Measurements from ENCODE around the gene NKTR.
A peak's percentile ranks its signal among the peaks of the same experiment; 100 is the strongest.
"Not testable (repeated sequence)": the region's sequence is repeated elsewhere in the genome, so short reads cannot be mapped to it uniquely, and the experiment has no call there.

NKTR gene

DNA sequence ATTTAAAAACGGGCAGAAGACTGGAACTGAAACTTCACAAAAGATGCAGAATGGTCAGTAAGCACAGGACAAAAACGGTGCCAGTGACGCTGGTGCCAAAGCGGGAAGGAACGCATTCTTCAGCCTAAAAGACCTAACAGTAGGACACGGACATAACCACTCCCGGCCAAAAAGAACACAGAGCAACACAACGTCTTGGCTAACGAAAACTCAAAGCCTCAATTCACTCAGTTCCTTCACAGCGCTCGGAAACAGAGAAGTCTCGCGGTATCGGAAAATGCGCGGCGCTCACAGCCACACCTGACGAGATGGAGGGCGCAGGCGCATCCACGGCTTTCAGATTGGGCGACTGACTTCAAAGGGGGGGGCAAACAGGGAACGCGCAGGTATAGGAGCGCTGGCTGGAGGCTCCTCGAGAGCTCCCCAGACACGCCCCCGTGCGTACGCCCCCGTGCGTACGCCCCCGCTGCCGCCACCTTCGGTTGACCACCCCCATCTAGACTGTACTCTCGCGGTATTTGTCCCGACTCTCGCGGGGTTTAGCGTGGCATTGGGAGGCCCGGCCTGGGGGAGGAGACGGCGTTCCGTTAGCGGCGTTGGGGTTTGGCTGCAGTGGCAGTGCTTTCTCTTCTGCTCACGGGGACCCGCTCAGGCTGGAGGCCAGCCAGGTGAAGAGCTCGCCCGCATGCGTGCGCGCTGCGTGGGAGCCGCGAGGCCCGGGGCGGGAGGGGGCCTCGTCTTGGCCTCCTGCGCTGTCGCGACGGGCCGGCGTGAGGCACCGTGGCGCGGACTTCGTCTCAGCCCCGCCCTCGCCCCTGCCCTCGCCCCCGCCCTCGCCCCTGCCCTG lies at the start of gene NKTR:
Gene NKTR (plus strand): TSS at position 576 of the 847 bp plus-strand sequence. CDS start 321 bp downstream, outside the sequence.
- peak; percentile 90 for DNase-seq

DNA sequence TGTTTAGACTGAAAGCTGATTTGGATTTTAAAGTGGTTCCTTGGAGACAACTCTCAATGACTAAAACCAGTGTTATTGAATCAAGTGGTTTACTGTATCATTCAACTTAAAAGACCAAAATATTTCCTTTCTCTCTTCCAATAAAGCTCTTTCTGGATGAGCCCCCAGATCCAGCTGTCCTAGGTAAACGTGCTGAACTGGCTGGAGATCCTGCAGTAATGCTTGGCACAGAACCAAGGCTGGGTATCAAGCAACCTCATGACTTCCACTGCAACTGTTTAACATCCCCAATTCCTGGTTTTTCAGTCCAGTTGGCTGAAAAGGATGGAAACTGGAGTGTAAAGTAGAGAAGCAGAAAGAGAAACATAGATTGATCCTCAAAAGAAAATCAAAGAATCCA lies 47.7 kb upstream of the NKTR start:
- DNase-seq: no peak

DNA sequence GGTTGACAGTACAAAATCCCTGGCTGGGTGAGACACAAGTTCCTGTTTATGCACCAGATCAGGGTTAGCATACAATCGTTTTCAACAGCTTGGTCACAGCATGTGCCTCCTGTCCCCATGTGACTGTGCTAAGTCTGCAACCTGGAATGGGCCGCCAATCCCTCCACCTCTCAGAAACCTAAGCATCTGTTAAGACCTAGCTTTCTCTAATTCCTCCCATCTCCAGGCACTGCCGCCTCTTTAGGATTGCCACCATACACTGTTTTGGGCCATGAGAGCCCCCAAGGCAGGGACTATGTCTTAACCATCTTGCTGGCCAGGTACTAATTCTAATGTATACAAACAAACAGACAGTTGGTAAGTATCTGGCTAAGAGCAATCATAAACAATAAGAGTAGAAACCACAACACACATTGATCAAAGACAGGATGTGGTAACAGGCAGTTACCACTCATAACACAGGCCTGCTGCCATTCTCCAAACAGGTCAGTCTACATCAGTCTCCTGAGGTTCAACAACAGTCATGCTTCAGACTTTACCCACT lies 44.3 kb upstream of the NKTR start:
- DNase-seq: no peak

GRCh38 chr3:42556817-42557216 lies 43.7 kb upstream of the NKTR start:
- DNase-seq: not testable (repeated sequence)

DNA sequence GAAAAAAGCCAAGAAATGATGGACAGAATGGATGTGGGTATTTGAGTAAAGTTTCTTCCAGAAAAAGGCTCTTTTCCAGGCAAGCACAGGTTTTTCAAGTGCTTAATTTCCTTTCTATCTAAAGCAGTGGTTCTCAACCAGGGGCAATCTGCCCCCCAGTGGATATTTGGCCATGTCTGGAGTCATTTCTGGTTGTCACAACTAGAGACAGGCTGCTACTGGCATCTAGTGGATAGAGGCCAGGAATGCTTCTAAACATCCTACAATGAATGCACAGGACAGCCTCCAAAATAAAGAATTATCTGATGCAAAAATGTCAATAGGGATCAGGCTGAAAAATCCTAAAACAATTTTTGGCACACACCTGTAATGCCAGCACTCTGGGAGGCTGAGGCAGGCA lies 42.6 kb upstream of the NKTR start:
- DNase-seq: no peak

GRCh38 chr3:42562047-42562907 lies 38.2 kb upstream of the NKTR start:
- no peak for DNase-seq

DNA sequence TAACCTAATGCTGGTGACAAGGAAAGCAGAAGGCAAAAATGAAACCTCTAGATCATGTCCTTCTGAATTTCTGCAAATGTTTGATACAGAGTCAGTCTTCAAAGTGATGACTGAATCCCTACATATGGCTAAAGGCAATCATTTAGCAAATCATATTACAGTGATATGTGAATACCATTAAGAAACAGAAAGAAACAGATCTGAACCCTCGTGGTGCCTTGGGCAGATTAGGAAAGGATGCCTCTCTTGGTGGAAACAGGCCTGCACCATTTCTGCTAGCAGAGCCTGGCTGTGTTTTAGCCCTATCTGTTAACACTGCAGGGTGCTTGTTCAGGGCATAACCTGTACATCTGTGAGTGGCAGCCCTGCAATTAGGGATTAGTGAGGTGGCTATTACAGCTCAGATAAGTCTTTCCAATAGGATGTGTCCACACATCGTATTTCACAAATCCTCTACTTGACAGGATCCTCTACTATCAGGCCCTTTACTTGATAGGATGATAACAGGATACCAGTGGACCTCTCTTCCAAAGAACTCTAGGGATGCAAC lies 30.8 kb upstream of the NKTR start:
- DNase-seq: no peak

GRCh38 chr3:42572278-42572677 lies 28.2 kb upstream of the NKTR start:
- DNase-seq: peak; percentile 11

- DNase-seq: no peak
Measured at GRCh38 chr3:42575137-42575741, 25.2 kb upstream of the NKTR start.

GRCh38 chr3:42578054-42578453 lies 22.4 kb upstream of the NKTR start:
- no peak for DNase-seq

GRCh38 chr3:42579346-42579745 lies 21.1 kb upstream of the NKTR start:
- not testable (repeated sequence) for DNase-seq

DNA sequence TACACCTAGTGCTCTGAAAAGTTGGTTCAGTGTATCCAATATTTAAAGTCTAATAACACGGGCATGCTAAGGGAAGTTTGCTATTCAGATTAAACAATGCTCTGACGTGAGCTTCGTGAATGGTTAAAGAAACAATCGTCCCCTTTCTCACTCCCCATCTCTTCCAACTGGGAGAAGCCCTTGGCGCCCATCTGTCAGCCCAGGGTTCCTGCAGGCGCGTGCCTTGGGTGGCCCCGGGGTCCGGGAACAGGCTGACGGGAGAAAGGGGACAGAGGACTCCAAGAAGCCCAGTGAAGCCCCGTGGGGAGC lies 19.1 kb upstream of the NKTR start:
- DNase-seq: peak; percentile 16

DNA sequence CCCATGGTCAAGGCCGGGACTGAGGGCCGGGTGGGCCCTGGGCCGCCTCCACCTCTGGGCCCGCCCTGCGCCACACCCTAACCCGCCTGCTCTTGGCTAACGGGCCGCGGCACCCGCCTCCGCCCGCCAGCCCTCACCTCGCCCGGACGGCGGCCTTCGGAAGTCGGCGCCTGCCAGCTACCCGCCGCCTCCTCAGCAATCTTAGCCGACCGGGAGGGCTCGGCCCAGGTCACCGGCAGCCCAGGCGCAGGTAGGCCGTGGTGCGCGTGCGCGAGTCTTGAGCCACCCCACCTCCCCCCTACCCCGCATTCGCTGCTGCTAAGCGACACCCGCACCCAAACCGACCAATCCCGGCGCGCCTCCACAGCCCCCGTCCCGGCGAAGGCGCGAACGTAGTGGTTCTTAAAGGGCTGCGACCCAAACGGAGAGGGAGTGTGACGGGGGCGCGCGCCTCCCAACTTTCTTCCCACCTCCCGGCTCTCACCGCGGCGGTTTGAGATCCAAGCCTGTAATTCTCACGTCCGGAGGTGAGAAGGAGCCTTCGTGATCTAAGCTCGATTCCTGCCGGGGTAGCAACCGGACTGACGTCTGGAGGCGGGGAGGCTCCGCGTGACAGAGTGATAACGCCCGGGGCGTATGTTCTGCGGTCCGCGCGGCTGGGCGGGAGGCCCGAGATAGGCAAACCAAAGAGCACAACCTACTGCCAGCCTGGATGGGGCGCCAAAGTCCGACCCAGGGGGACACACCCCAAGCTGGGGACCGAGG lies 18.6 kb upstream of the NKTR start, which contains the start of gene SEC22C:
Gene SEC22C (minus strand): TSS at position 259 of the 765 bp plus-strand sequence. CDS start 12,921 bp downstream, outside the sequence.
- DNase-seq: peak; percentile 38

GRCh38 chr3:42582474-42583070 lies 17.9 kb upstream of the NKTR start:
- no peak for DNase-seq

DNA sequence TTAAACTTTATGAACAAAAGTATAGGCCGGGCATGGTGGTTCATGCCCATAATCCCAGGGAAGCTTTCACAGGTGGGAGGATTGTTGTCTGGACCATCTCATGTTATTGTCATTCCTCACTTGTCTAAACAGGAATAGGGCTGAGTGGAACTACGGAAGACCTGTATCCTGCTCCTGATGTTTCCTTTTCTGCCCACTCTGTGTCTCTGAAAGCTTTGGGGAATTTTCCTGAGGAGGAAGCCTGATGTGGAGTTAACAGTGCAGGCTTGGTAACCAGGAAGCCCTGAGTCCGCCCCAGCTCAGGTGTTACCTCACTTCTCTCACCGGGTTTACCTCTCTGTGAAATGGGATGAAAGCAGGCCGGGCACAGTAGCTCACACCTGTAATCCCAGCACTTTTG lies 11.9 kb upstream of the NKTR start:
- no peak for DNase-seq

- no peak for DNase-seq
Measured at GRCh38 chr3:42589382-42590109, 10.9 kb upstream of the NKTR start.

DNA sequence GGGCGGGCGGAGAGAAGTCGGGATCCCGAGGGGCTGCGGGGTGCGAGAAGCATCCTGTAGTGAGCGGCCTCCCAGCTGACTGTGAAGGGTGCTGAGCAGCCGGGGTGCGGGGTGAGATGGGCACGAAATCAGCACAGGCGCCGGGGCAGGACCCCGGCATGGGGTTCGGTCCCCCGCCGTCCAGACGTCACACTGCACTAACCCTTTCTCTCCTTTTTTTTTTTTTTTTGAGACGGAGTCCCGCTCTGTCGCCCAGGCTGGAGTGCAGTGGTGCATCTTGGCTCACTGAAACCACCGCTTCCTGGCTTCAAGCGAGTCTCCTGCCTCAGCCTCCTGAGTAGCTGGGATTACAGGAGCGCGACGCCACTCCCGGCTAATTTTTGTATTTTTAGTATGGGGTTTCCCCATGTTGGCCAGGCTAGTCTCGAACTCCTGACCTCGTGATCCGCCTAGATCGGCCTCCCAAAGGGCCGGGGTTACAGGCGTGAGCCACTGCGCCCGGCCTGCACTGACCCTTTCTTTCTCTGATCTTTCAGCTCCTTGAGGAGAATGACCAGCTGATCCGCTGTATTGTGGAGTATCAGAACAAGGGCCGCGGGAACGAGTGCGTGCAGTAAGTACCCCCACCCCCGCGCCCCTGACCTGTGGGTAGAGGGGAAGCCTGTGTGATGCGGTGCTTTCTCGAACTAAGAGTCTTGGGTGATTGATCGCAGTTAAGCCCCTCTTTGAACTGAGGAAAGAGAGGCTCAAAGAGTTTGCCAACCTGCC lies 9.3 kb upstream of the NKTR start:
- DNase-seq: no peak

DNA sequence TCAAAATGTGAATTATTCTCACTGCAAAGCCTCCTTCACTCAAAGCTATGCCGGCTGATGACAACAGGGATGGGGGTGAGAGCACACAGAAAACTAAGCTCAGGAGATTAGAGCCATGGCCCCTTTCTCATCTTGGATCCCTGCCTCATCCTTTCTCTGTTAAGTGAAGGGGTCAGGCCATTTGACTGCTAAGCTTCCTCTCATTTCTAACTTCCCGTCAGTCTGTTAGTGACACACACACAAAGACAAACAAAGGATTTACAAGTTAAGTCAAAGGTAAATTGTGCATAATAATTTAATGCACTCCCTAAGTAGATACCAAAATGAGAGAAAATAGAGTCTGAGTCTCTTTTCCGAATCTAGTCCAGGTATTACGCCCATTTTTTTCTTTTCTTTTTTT lies 8.7 kb upstream of the NKTR start:
- DNase-seq: no peak

- no peak for DNase-seq
Measured at GRCh38 chr3:42593635-42594034, 6.9 kb upstream of the NKTR start.

DNA sequence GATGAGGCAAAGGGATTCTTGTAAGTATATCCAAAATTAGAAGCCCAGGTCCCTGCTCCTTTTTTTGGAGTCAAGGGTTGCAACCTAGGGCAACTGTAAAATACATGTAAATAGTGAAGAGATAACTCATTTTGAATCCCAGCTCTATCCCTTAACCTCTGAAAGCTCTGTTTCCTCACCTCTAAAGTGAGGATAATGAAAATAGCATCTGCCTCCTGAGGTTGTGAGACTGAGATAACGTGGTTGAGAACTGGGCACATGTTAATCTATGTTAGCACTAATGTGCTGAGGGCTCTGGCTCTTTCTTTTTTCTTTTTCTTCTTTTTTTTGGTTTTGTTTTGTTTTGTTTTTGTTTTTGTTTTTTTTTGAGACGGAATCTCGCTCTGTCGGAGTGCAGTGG lies 4.8 kb upstream of the NKTR start:
- DNase-seq: no peak
